Effector memory CD8-positive, alpha-beta T cell (primary cell): Measurements from ENCODE around the gene RASA1.
A peak's percentile ranks its signal among the peaks of the same experiment; 100 is the strongest.
"Not testable (repeated sequence)": the region's sequence is repeated elsewhere in the genome, so short reads cannot be mapped to it uniquely, and the experiment has no call there.

Experiments used
- ATAC-seq: fragments of 150-1000 bp; cut with Tn5 transposase; replicated peaks from 2 replicates; pipeline ENCODE4 v1.10.0; 2021; ENCODE audit warnings: mild to moderate bottlenecking, moderate library complexity
- DNase-seq, 3 experiments: peaks; one replicate each; pipeline ENCODE4 v3.0.0; 2021
- H3K27ac Mint-ChIP-seq, 2 donors: one replicate each; pipeline ENCODE4 v1.8.0; 2022; ENCODE audit warnings: mild to moderate bottlenecking in 2 of 2, mixed read lengths in 2 of 2, moderate library complexity in 2 of 2
- H3K27me3 Mint-ChIP-seq, 2 donors: one replicate each; pipeline ENCODE4 v1.8.0; 2022; ENCODE audit warnings: mixed read lengths in 2 of 2
- H3K36me3 Mint-ChIP-seq: one replicate; pipeline ENCODE4 v1.8.0; 2022; ENCODE audit warnings: mild to moderate bottlenecking, moderate library complexity, mixed read lengths; ENCODE audit not compliant: insufficient read depth
- H3K4me1 Mint-ChIP-seq, 2 donors: one replicate each; pipeline ENCODE4 v1.8.0; 2022; ENCODE audit warnings: low read depth in 2 of 2, mixed read lengths in 2 of 2
- H3K4me3 Mint-ChIP-seq, 2 donors: one replicate each; pipeline ENCODE4 v1.8.0; 2022; ENCODE audit warnings: mild to moderate bottlenecking in 2 of 2, mixed read lengths in 2 of 2, moderate library complexity in 2 of 2
- H3K9me3 Mint-ChIP-seq, 2 donors: one replicate each; pipeline ENCODE4 v1.8.0; 2022; ENCODE audit warnings: mixed read lengths in 2 of 2

The RASA1 gene

GRCh38 chr5:87303324-87303723 is 35.6 kb downstream of the RASA1 start:
- H3K36me3 Mint-ChIP-seq, result peaks cover 24% of the 10 kb centered on the region
- no peak for ATAC-seq
- no peak for DNase-seq
- no peaks in the 10 kb centered on the region for H3K27me3 Mint-ChIP-seq
- H3K27ac Mint-ChIP-seq, result peak overlapping the region in 1 of 2 donors; percentile 35
- peaks cover 16 to 51% of the 10 kb centered on the region in 2 donors for H3K4me1 Mint-ChIP-seq
- H3K9me3 Mint-ChIP-seq, result peaks cover 0 to 3% of the 10 kb centered on the region in 2 donors
- H3K4me3 Mint-ChIP-seq, result no peak overlapping the region

- not testable (repeated sequence) for H3K27ac Mint-ChIP-seq, H3K9me3 Mint-ChIP-seq, H3K4me3 Mint-ChIP-seq, H3K27me3 Mint-ChIP-seq, DNase-seq, ATAC-seq
- Mint-ChIP-seq H3K36me3 (peaks cover 25% of the 10 kb centered on the region), H3K4me1 (peaks cover 11 to 45% of the 10 kb centered on the region in 2 donors)
Observed at GRCh38 chr5:87306090-87306489, 38.4 kb downstream of the RASA1 start.

- no peak overlapping the region for H3K4me3 Mint-ChIP-seq
- H3K27me3 Mint-ChIP-seq, result no peaks in the 10 kb centered on the region
- no peak for DNase-seq
- H3K36me3 Mint-ChIP-seq, result peaks cover 25% of the 10 kb centered on the region
- H3K4me1 Mint-ChIP-seq, result peaks cover 12 to 40% of the 10 kb centered on the region in 2 donors
- H3K27ac Mint-ChIP-seq, result peak overlapping the region in 1 of 2 donors; percentile 36
- H3K9me3 Mint-ChIP-seq, result peaks cover 0 to 3% of the 10 kb centered on the region in 2 donors
- no peak for ATAC-seq
Observed at GRCh38 chr5:87307796-87308423, 40.2 kb downstream of the RASA1 start.

- DNase-seq (no peak), ATAC-seq (no peak)
- H3K4me3 Mint-ChIP-seq, result no peak overlapping the region
- H3K36me3 Mint-ChIP-seq, result peaks cover 7% of the 10 kb centered on the region
- H3K4me1 Mint-ChIP-seq, result peaks cover 19 to 55% of the 10 kb centered on the region in 2 donors
- H3K27ac Mint-ChIP-seq, result no peak overlapping the region
- H3K9me3 Mint-ChIP-seq, result no peaks in the 10 kb centered on the region
- no peaks in the 10 kb centered on the region for H3K27me3 Mint-ChIP-seq
Observed at GRCh38 chr5:87311405-87312279, 44.0 kb downstream of the RASA1 start.

- Mint-ChIP-seq H3K4me1 (peaks cover 22 to 58% of the 10 kb centered on the region in 2 donors), H3K27me3 (no peaks in the 10 kb centered on the region), H3K27ac (peak overlapping the region in 1 of 2 donors; percentile 15), H3K4me3 (no peak overlapping the region), H3K9me3 (no peaks in the 10 kb centered on the region), H3K36me3 (peaks cover 5% of the 10 kb centered on the region)
- no peak for DNase-seq
- no peak for ATAC-seq
Observed at GRCh38 chr5:87313216-87313615, 45.5 kb downstream of the RASA1 start.

GRCh38 chr5:87319469-87319868 is 51.8 kb downstream of the RASA1 start:
- no peak for DNase-seq

GRCh38 chr5:87321605-87322004 is 53.9 kb downstream of the RASA1 start:
- DNase-seq (no peak), ATAC-seq (no peak)
- Mint-ChIP-seq H3K27ac (no peak overlapping the region), H3K4me3 (no peak overlapping the region), H3K27me3 (no peaks in the 10 kb centered on the region), H3K9me3 (no peaks in the 10 kb centered on the region), H3K36me3 (peaks cover 7% of the 10 kb centered on the region), H3K4me1 (peaks cover 27 to 65% of the 10 kb centered on the region in 2 donors)

More at GRCh38 chr5:87319469-87319868, 51.8 kb downstream of the RASA1 start:
- H3K27me3 Mint-ChIP-seq, result no peaks in the 10 kb centered on the region
- no peak overlapping the region for H3K27ac Mint-ChIP-seq
- H3K36me3 Mint-ChIP-seq, result peaks cover 3% of the 10 kb centered on the region
- H3K4me1 Mint-ChIP-seq, result peaks cover 27 to 55% of the 10 kb centered on the region in 2 donors
- H3K4me3 Mint-ChIP-seq, result no peak overlapping the region
- ATAC-seq, result no peak
- no peaks in the 10 kb centered on the region for H3K9me3 Mint-ChIP-seq

GRCh38 chr5:87322381-87322780 is 54.7 kb downstream of the RASA1 start:
- Mint-ChIP-seq H3K27ac (peak overlapping the region in 1 of 2 donors; percentile 63), H3K27me3 (no peaks in the 10 kb centered on the region), H3K36me3 (peaks cover 6% of the 10 kb centered on the region), H3K4me3 (no peak overlapping the region), H3K9me3 (no peaks in the 10 kb centered on the region), H3K4me1 (peaks cover 28 to 70% of the 10 kb centered on the region in 2 donors)
- ATAC-seq (no peak), DNase-seq (no peak)

- H3K27ac Mint-ChIP-seq, result no peak overlapping the region
- no peak for ATAC-seq
- DNase-seq, result no peak
- H3K9me3 Mint-ChIP-seq, result no peaks in the 10 kb centered on the region
- peaks cover 6% of the 10 kb centered on the region for H3K36me3 Mint-ChIP-seq
- H3K4me1 Mint-ChIP-seq, result peaks cover 23 to 65% of the 10 kb centered on the region in 2 donors
- no peak overlapping the region for H3K4me3 Mint-ChIP-seq
- H3K27me3 Mint-ChIP-seq, result no peaks in the 10 kb centered on the region
Observed at GRCh38 chr5:87327998-87328397, 60.3 kb downstream of the RASA1 start.

GRCh38 chr5:87329114-87329513 is 61.4 kb downstream of the RASA1 start:
- Mint-ChIP-seq H3K27me3 (no peaks in the 10 kb centered on the region), H3K9me3 (no peaks in the 10 kb centered on the region), H3K27ac (peak overlapping the region; percentile 56 to 81), H3K36me3 (peaks cover 11% of the 10 kb centered on the region), H3K4me1 (peaks cover 18 to 56% of the 10 kb centered on the region in 2 donors), H3K4me3 (no peak overlapping the region)
- DNase-seq, result no peak
- no peak for ATAC-seq

GRCh38 chr5:87339986-87340385 is 72.3 kb downstream of the RASA1 start:
- ATAC-seq, result no peak
- H3K27me3 Mint-ChIP-seq, result no peaks in the 10 kb centered on the region
- DNase-seq, result no peak
- H3K4me1 Mint-ChIP-seq, result peaks cover 13 to 26% of the 10 kb centered on the region in 2 donors
- H3K9me3 Mint-ChIP-seq, result no peaks in the 10 kb centered on the region
- peaks cover 15% of the 10 kb centered on the region for H3K36me3 Mint-ChIP-seq
- H3K27ac Mint-ChIP-seq, result peak overlapping the region; percentile 57 to 76
- H3K4me3 Mint-ChIP-seq, result peak overlapping the region; percentile 43 to 49

GRCh38 chr5:87340716-87341115 is 73.0 kb downstream of the RASA1 start:
- Mint-ChIP-seq H3K4me3 (peak overlapping the region; percentile 43 to 49), H3K27me3 (no peaks in the 10 kb centered on the region), H3K36me3 (peaks cover 12% of the 10 kb centered on the region), H3K4me1 (peaks cover 13 to 23% of the 10 kb centered on the region in 2 donors), H3K27ac (peak overlapping the region; percentile 57 to 76), H3K9me3 (no peaks in the 10 kb centered on the region)
- ATAC-seq, result peak; percentile 96
- peak in 2 of 3 experiments; percentile 2 to 6 for DNase-seq

- no peaks in the 10 kb centered on the region for H3K27me3 Mint-ChIP-seq
- peaks cover 14% of the 10 kb centered on the region for H3K36me3 Mint-ChIP-seq
- no peak overlapping the region for H3K4me3 Mint-ChIP-seq
- DNase-seq (no peak), ATAC-seq (no peak)
- H3K9me3 Mint-ChIP-seq, result no peaks in the 10 kb centered on the region
- no peak overlapping the region for H3K27ac Mint-ChIP-seq
- peaks cover 0 to 15% of the 10 kb centered on the region in 2 donors for H3K4me1 Mint-ChIP-seq
Observed at GRCh38 chr5:87347272-87347671, 79.6 kb downstream of the RASA1 start.
